GM18502 (cell line): ENCODE measurements around the gene HEATR3.
"Not testable (repeated sequence)": the region's sequence is repeated elsewhere in the genome, so short reads cannot be mapped to it uniquely, and the experiment has no call there.

Source experiments
- ATAC-seq: cut with Tn5 transposase; IDR thresholded peaks from one replicate; pipeline ENCODE4 v1.9.1; 2021; ENCODE audit warnings: mild to moderate bottlenecking; ENCODE audit not compliant: unreplicated experiment, poor library complexity

The HEATR3 gene

GRCh38 chr16:50096791-50097190 is 31.0 kb downstream of the HEATR3 start:
- ATAC-seq: no peak

GRCh38 chr16:50099957-50100648 is 34.3 kb downstream of the HEATR3 start:
- no peak for ATAC-seq

- ATAC-seq: no peak
Observed at GRCh38 chr16:50102051-50102746, 36.4 kb downstream of the HEATR3 start.

- ATAC-seq: no peak
Observed at GRCh38 chr16:50103764-50104163, 38.0 kb downstream of the HEATR3 start.

- no peak for ATAC-seq
Observed at GRCh38 chr16:50114357-50115129, 48.8 kb downstream of the HEATR3 start.

DNA sequence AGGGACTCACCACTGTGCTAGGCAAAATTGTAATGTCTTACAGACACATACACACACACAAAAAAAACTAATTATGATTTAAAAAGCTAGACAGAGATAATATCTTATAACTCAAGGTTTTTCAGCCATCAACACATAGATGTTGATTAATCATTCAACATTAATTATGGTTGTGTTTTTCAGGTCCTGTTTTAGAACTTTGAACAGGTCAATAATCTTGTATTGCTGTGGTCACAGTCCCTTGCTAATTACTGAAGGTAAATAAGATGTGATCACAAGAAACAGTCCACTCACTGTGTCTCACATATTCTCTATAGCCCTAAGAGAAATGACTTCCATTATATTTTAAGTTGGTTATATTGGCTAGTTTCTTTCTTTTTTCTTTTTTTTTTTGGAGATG is 54.9 kb downstream of the HEATR3 start:
- no peak for ATAC-seq

DNA sequence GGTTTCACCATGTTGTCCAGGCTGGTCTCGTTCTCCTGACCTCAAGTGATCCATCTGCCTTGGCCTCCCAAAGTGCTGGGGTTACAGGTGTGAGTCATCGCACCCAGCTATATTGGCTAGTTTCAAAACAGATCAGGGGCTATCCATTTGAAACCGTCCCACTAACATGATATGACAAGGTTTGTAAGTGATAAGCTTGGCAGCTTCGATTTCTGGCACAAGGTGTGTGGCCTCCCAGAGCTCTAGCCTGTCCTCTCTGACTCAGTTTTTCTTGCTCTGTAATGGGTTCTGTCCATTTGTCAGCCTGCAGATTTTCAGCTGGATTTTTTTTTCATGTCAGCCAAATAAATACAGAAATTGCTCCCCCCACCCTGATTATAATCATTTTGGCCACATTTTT is 55.5 kb downstream of the HEATR3 start:
- peak; percentile 54 for ATAC-seq

DNA sequence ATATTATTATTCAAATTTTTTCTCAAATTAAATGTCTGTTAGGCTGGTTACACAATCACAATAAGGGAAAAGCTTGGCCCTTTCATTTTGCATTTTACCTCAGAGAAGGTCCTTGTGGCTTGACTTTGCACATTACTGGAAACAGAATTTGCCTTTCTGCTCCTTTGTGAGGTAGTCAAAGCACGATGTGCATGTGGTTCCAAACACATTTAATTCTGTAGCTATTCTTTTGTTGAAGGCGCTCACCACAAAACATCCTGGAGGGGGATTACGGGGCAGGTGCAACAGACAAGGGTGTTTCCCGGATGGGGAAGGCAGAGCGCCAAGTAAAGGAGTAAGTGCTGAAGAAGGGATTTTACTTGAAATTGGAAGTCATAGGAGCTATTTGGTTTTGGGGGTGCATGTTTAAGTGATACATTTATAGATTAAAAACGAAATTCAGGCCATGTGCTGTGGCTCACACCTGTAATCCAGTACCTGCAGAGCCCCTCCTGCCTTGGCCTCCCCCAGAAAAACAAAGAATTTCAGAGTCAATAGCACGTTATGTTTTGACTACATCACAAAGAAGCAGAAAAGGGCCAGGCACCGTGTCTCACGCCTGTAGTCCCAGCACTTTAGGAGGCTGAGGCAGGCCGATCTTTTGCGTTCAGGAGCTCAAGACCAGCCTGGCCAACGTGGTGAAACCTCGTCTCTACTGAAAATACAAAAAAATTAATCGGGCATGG is 56.1 kb downstream of the HEATR3 start:
- peak; percentile 70 for ATAC-seq

DNA sequence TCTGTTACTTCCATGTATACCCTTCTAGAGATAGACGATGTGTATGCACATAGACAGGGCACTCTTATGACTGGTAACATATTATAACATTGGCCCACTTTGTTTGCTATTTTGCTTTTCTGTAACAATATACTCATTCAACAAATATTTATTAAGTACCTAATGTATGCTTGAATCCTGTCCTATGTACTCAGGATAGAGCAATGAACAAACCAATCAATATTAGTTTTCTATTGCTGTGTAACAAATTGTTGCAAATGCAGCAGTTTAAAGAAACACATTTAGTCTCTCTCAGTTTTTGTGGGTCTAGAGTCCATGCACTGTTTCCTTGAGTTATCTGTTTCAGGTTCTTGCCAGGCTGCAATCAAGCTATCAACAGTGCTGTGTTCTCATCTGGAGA is 57.6 kb downstream of the HEATR3 start:
- ATAC-seq: no peak

GRCh38 chr16:50124769-50125168 is 59.0 kb downstream of the HEATR3 start:
- ATAC-seq: no peak

DNA sequence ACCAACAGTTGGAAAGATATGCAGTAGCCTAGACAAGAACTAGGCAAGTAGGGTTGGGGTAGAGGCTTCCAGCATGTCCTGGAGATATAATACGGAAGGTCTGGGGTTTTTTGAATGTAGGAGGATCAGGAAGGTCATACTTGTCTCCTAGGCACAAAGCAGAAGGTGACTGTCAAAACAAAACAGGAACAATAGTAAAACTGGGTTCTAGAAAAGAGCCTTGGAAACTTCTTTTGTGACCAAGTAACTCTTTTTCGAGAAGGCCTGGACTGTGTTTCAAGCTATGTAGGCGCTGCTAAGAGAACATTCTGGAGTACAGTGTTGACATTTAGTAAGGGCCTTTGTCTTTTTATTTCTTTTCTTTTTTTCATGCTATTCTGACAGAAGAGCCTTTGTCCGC is 60.4 kb downstream of the HEATR3 start:
- ATAC-seq: no peak

DNA sequence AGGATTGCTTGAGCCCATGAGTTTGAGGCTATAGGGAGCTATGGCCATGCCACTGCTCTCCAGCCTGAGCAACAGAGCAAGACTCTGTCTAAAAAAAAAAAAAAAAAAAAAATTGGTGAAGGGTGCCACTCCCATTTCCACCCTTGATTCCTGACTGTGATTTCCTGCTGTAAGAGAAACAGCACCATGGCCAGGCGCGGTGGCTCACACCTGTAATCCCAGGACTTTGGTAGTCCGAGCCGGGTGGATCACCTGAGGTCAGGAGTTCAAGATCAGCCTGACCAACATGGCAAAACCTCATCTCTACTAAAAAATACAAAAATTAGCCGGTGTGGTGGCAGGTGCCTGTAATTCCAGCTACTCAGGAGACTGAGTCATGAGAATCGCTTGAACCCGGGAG is 66.8 kb downstream of the HEATR3 start:
- not testable (repeated sequence) for ATAC-seq

DNA sequence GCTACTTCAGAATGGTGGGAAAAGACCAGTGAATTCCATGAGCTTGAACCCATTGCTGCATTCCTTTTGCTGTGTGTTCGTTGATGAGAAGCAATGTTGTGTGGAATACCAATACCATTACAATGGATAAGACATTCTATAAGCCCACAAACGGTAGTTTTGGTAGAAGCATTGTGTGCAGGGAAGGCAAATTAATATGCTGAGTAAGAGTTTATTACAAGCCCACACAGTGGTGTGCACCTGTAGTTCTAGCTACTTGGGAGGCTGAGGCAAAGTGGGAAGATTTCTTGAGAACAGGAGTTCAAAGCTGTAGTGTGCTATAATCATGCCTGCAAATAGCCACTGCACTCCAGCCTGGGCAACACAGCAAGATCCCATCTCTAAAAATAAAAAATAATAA is 67.4 kb downstream of the HEATR3 start:
- no peak for ATAC-seq

- ATAC-seq: no peak
Observed at GRCh38 chr16:50136399-50136798, 70.6 kb downstream of the HEATR3 start.

DNA sequence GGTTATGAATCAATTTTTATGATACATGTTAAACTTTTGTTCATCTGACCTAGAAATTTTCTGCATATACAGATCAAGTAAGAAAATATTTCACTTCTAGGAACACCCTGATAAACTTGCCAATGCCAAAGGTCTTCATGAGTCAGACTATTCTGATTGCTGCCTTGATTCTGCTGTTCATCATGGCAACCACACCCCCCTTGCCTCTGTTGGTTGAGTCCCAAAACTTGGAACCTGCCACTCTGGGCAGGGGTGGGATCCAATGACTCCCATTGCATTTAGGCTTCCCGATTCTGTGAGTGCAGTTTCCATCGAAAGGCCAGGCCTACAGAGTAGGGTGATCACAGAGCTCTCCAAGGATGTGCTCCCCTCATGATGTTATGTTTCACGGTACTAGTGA is 71.5 kb downstream of the HEATR3 start:
- no peak for ATAC-seq

DNA sequence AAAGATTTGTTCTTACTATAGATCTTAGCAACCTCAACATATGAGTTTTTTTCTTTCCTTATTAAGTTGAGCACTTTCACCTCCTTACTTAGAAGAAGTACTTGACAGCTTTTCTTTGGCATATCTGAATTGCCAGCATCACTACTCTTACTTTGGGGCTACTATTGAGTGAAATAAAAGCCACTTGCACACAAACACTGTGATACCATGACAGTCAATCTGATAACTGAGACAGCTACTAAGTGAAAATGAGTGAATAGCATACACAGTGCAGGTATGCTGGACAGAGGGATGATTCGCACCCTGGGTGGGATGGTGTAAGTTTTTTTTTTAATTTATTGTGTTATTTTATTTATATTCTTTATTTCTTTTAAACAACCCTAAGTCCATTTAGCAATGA is 73.8 kb downstream of the HEATR3 start:
- ATAC-seq: no peak

DNA sequence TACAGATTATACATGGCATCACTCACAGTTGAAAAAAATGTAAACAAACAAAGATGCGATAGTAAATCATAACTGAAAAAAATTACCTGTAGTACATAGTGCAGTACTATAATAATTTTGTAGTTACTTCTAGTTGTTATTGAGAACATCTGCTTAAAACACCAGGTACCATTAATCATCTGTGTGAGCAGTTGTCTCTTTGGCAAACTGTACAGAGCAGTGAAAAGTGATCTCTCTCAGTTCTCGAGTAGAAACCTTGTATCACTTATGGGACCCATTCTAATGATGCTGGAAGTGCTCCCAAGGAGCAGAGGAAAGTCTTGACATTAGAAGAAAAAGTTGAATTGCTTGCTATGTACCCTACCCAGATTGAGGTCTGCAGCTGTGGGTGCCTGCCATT is 78.4 kb downstream of the HEATR3 start:
- no peak for ATAC-seq

GRCh38 chr16:50146479-50147435 is 81.0 kb downstream of the HEATR3 start:
- ATAC-seq: no peak

DNA sequence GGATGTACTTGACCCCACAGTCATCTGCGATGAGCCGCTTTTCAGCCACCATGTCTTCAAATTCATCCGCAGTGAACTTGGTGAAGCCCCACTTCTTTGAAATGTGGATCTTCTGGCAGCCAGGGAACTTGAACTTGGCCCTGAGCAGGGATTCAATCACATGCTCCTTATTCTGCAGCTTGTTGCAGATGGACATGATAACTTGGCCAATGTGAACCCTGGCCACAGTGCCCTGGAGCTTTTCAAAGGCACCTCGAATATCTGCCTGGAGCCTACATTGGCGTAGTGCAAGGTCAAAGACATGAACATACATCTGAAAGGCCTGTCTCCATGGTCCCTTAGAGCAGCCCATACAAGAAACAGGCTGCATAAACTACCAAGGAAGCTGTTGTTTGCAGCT is 85.6 kb downstream of the HEATR3 start:
- ATAC-seq: no peak

GRCh38 chr16:50151756-50152155 is 86.0 kb downstream of the HEATR3 start:
- no peak for ATAC-seq
